Stomach (tissue), 9 donors: ENCODE results near the gene C1orf21. TPM values are rescaled to one million over a fixed set of nuclear protein-coding genes. Genes with fewer than 3 reads are reported as not detected.

ENCODE experiments used
- DNase-seq, 2 donors: peaks; one replicate each; pipeline versions ENCODE4 v3.0.0 to v3.0.0-alpha.2; 2013 to 2019
- H3K27ac ChIP-seq, 5 donors: fragments of 200-600 bp in 4 of 5; sonication (generic) in 4 of 5; one replicate each; pipeline ENCODE4 v1.5.1; 2013 to 2019; ENCODE audit warnings: mild to moderate bottlenecking in 1 of 5, moderate library complexity in 1 of 5
- H3K27me3 ChIP-seq, 3 donors: fragments of 200-600 bp; sonication (generic); one replicate each; pipeline ENCODE4 v1.5.1; 2017 to 2019; ENCODE audit warnings: mixed run types in 1 of 3
- H3K36me3 ChIP-seq, 4 donors: fragments of 200-600 bp; sonication (generic); 1 replicate in 3 of 4; 2 replicates in 1 of 4; pipeline ENCODE4 v1.5.1; 2016 to 2019
- H3K4me1 ChIP-seq, 4 donors: fragments of 200-600 bp; sonication (generic); one replicate each; pipeline ENCODE4 v1.5.1; 2016 to 2019
- H3K4me3 ChIP-seq, 4 donors: fragments of 200-600 bp; sonication (generic) in 3 of 4; one replicate each; pipeline ENCODE4 v1.5.1; 2016 to 2019; ENCODE audit warnings: mild to moderate bottlenecking in 1 of 4
- H3K9me3 ChIP-seq, 4 donors: fragments of 200-600 bp; sonication (generic); one replicate each; pipeline ENCODE4 v1.5.1; 2016 to 2019
- CTCF ChIP-seq, 7 experiments: fragments of 450-650 bp in 4 of 7; fragments of 200-600 bp in 3 of 7; sonication (generic) in 3 of 7; IDR thresholded peaks; one replicate each; pipeline ENCODE4 v1.5.1; 2016 to 2019; ENCODE audit warnings: antibody characterized with exemption in 7 of 7, control low read depth in 2 of 7, mild to moderate bottlenecking in 1 of 7
- EP300 ChIP-seq: sonication (generic); formaldehyde crosslinking; IDR thresholded peaks from one replicate; pipeline ENCODE4 v1.6.1; 2017; ENCODE audit warnings: antibody characterized with exemption
- POLR2A ChIP-seq, 4 donors: fragments of 450-650 bp; IDR thresholded peaks; one replicate each; pipeline ENCODE4 v1.6.1; 2016; ENCODE audit warnings: antibody characterized with exemption in 4 of 4, control low read depth in 2 of 4, mild to moderate bottlenecking in 1 of 4, moderate library complexity in 1 of 4
- POLR2AphosphoS5 ChIP-seq, 3 donors: sonication (generic); formaldehyde crosslinking; IDR thresholded peaks; one replicate each; pipeline ENCODE4 v1.6.1; 2016; ENCODE audit warnings: antibody characterized with exemption in 3 of 3
- WGBS, 5 donors: extraction: QIAGEN DNeasy Blood & Tissue Kit in 3 of 5; methylation state at CpG; one replicate each; pipeline versions ENCODE4 v1.1.5 to v1.1.7; 2013 to 2018; 5-methylcytosine and 5-hydroxymethylcytosine counted together
- intact Hi-C: fragments of 100-400 bp; cut with DNase I; formaldehyde crosslinking; loops from one replicate; pipeline ENCODE4 v1.15.1; 2023; ENCODE audit warnings: low total_unique reads
- polyA plus RNA-seq, 3 donors: library from polyadenylated mRNA; stranded (reverse); fragments of 200-250 nt; gene quantifications; one replicate each; pipeline ENCODE4 v1.2.3, GENCODE V29; 2013
- total RNA-seq, 5 donors: library from RNA; depleted of rRNA; stranded (reverse); fragments of >200 nt; gene quantifications; one replicate each; pipeline versions ENCODE4 v1.1.0 to v1.2.3, GENCODE V29; 2014 to 2016
- donor health status: healthy with polysubstance abuse.
- donor health status: Bipolar disorder and iron deficiency.
- donor health status: healthy.

C1orf21 gene
- total and polyA plus RNA-seq, 8 donors: 10.1 to 114 (median 37.4) TPM

- WGBS, 5 donors: 67 to 80% (median 73%) methylated on average over 13 of the region's 13 CpGs
- Histone ChIP-seq H3K27ac (peak overlapping the region in 4 of 5 donors; percentile 30 to 93 (median 50)), H3K9me3 (no peaks in the 10 kb centered on the region), H3K4me1 (peaks cover 33 to 81% (median 56%) of the 10 kb centered on the region in 4 donors), H3K36me3 (no peaks in the 10 kb centered on the region), H3K27me3 (no peaks in the 10 kb centered on the region), H3K4me3 (no peak overlapping the region)
- intact Hi-C loops: no loop called here
- DNase-seq: no peak
- no peak for TF ChIP-seq POLR2A (IDR thresholded peaks at IDR 0.05)
- TF ChIP-seq EP300: no peak
- no peak for TF ChIP-seq CTCF (IDR thresholded peaks at IDR 0.05)
- no peak for TF ChIP-seq POLR2AphosphoS5 (IDR thresholded peaks at IDR 0.05)
These were observed 239.5 kb downstream of the C1orf21 start for GRCh38 chr1:184626076-184627006.

GRCh38 chr1:184627007-184627341, 240.1 kb downstream of the C1orf21 start:
- intact Hi-C loops: no loop called here
- H3K27ac ChIP-seq: peak overlapping the region in 4 of 5 donors; percentile 30 to 93 (median 50)
- 74 to 81% (median 76%) methylated on average over 3 of the region's 3 CpGs for WGBS, 5 donors

GRCh38 chr1:184629266-184629665, 242.4 kb downstream of the C1orf21 start:
- TF ChIP-seq EP300: no peak
- H3K4me1 ChIP-seq: peaks cover 39 to 82% (median 60%) of the 10 kb centered on the region in 4 donors
- H3K27ac ChIP-seq: peak overlapping the region; percentile 60 to 93 (median 75)
- intact Hi-C loops: no loop called here
- no peaks in the 10 kb centered on the region for H3K9me3 ChIP-seq
- WGBS, 5 donors: 85 to 96% (median 90%) methylated on average over 4 of the region's 4 CpGs
- H3K27me3 ChIP-seq: no peaks in the 10 kb centered on the region
- no peaks in the 10 kb centered on the region for H3K36me3 ChIP-seq
- no peak for DNase-seq
- H3K4me3 ChIP-seq: no peak overlapping the region

More at GRCh38 chr1:184627007-184627341, 240.1 kb downstream of the C1orf21 start:
- H3K4me3 ChIP-seq: no peak overlapping the region
- no peaks in the 10 kb centered on the region for H3K36me3 ChIP-seq
- DNase-seq: no peak
- TF ChIP-seq EP300: no peak
- TF ChIP-seq POLR2AphosphoS5 (IDR thresholded peaks at IDR 0.05): no peak
- no peak for TF ChIP-seq CTCF (IDR thresholded peaks at IDR 0.05)
- no peak for TF ChIP-seq POLR2A (IDR thresholded peaks at IDR 0.05)
- peaks cover 31 to 81% (median 54%) of the 10 kb centered on the region in 4 donors for H3K4me1 ChIP-seq
- H3K9me3 ChIP-seq: no peaks in the 10 kb centered on the region
- no peaks in the 10 kb centered on the region for H3K27me3 ChIP-seq

- no peak overlapping the region for H3K4me3 ChIP-seq
- no peak for DNase-seq
- no peaks in the 10 kb centered on the region for H3K27me3 ChIP-seq
- WGBS, 5 donors: 65 to 75% (median 70%) methylated on average over 5 of the region's 5 CpGs
- H3K36me3 ChIP-seq: no peaks in the 10 kb centered on the region
- H3K9me3 ChIP-seq: no peaks in the 10 kb centered on the region
- H3K4me1 ChIP-seq: peaks cover 29 to 89% (median 57%) of the 10 kb centered on the region in 4 donors
- intact Hi-C loops: no loop called here
- peak overlapping the region; percentile 6 to 93 (median 75) for H3K27ac ChIP-seq
- TF ChIP-seq EP300 (no peak), POLR2A (IDR thresholded peaks at IDR 0.05) (no peak), CTCF (IDR thresholded peaks at IDR 0.05) (no peak), POLR2AphosphoS5 (IDR thresholded peaks at IDR 0.05) (no peak)
These were observed 243.8 kb downstream of the C1orf21 start for GRCh38 chr1:184630679-184631060.
